DND-41 (cell line): Measurements from ENCODE around the gene OMA1.

Source experiments
- CTCF ChIP-seq: IDR thresholded peaks from 2 replicates; pipeline ENCODE4 v1.5.1; 2012; ENCODE audit warnings: borderline replicate concordance, low read length, moderate library complexity, mild to moderate bottlenecking; ENCODE audit not compliant: poor library complexity, severe bottlenecking; ENCODE audit errors: extremely low read depth
- EZH2 ChIP-seq: IDR thresholded peaks from 3 replicates; pipeline ENCODE4 v1.6.1; 2012; ENCODE audit warnings: borderline replicate concordance, low read depth, mild to moderate bottlenecking, moderate library complexity, low read length, inconsistent platforms; ENCODE audit not compliant: severe bottlenecking

GRCh38 chr1:58480191-58480590 is 66.3 kb downstream of the OMA1 start:
- TF ChIP-seq CTCF (no peak), EZH2 (no peak)
